Body of pancreas (tissue), 4 donors: ENCODE results near the gene UNC80.

Experiments
- POLR2A ChIP-seq, 3 donors: fragments of 450-650 bp; IDR thresholded peaks; one replicate each; pipeline ENCODE4 v1.6.1; 2016; ENCODE audit warnings: antibody characterized with exemption in 3 of 3, mild to moderate bottlenecking in 2 of 3
- TF ChIP-seq, protein P1 (sequence below), 7 experiments: fragments of 450-650 bp in 4 of 7; fragments of 200-600 bp in 3 of 7; sonication (generic) in 3 of 7; IDR thresholded peaks; one replicate each; pipeline ENCODE4 v1.5.1; 2016 to 2019; ENCODE audit warnings: antibody characterized with exemption in 7 of 7

DNA sequence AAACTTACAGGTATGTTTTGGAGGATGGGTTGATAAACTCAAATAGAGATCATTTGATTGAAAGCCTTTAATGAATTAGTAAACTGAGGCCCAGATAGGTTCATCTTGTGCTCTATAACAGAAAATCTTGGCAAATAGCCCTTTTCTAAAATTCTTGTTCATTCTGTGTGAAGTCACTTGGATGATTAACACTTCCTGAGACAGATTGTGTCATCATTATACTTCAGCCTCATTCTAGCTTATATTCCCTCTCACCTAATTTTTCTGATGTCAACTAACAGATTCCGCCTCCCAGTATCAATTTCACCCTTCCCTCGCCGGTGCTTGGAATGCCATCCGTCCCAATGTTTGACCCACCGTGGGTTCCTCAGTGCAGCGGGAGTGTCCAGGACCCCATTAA, 146.6 kb downstream of the UNC80 start:
- TF ChIP-seq POLR2A (IDR thresholded peaks at IDR 0.05), result no peak
- TF ChIP-seq, protein P1, sequence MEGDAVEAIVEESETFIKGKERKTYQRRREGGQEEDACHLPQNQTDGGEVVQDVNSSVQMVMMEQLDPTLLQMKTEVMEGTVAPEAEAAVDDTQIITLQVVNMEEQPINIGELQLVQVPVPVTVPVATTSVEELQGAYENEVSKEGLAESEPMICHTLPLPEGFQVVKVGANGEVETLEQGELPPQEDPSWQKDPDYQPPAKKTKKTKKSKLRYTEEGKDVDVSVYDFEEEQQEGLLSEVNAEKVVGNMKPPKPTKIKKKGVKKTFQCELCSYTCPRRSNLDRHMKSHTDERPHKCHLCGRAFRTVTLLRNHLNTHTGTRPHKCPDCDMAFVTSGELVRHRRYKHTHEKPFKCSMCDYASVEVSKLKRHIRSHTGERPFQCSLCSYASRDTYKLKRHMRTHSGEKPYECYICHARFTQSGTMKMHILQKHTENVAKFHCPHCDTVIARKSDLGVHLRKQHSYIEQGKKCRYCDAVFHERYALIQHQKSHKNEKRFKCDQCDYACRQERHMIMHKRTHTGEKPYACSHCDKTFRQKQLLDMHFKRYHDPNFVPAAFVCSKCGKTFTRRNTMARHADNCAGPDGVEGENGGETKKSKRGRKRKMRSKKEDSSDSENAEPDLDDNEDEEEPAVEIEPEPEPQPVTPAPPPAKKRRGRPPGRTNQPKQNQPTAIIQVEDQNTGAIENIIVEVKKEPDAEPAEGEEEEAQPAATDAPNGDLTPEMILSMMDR (IDR thresholded peaks at IDR 0.05), result no peak
